ENCODE data around the gene ATP8A1.
"Not testable (repeated sequence)": the region's sequence is repeated elsewhere in the genome, so short reads cannot be mapped to it uniquely, and the experiment has no call there.

The ATP8A1 gene

DNA sequence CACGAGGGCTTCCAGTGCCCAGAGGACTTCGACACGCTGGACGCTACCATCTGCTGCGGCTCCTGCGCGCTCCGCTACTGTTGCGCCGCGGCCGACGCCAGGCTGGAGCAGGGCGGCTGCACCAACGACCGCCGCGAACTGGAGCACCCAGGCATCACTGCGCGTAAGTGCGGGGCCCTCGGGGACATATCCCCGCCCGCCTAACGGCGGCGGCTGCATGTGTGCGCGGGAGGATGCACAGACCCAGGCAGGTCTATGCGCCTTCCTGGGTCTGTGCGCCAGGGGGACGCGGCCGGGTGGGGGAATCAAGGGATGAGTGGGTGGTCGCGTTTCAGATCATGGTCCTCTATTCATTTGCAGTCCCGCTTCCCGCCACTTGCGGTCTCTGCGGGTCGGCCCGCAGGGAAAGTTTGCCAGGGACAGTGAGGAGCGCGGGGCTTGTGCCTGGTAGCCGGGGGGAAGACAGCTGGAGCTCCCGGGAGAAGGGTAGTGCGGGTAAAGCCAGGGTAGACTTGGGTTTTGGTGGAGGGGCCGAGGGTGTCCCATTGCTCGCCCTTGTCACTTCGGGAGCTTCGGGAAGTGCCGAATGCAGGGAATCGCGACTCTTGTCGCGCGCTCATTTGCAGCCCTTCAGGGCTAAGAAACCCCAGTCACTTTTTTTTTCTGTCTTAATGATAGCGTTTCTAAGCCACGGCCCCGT is 258.6 kb downstream of the ATP8A1 start:
- DNase-seq: no peak

DNA sequence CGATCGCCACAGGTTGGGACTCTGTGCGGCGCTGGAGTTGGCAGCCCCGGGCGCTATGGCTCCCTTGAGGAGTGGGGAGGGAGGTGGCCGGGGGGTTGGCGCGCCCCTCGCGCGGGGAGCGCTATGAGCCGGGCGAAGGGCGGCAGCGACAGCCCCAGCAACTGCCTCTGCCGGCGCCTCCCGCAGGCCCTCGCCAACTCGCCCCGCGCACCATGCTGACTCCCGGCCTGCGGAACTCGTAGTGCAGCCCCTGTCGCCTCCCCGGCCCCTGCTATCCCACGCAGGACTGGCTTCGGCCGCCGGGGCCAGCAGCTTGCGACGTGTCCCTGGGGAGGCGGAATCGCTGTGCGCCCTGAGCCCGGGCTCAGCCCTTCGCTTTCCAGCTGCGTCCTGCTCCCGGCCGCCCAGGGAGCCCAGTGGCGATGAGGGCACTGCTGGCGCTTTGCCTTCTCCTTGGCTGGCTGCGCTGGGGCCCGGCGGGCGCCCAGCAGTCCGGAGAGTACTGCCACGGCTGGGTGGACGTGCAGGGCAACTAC is 259.2 kb downstream of the ATP8A1 start:
- DNase-seq: peak; percentile 37

DNA sequence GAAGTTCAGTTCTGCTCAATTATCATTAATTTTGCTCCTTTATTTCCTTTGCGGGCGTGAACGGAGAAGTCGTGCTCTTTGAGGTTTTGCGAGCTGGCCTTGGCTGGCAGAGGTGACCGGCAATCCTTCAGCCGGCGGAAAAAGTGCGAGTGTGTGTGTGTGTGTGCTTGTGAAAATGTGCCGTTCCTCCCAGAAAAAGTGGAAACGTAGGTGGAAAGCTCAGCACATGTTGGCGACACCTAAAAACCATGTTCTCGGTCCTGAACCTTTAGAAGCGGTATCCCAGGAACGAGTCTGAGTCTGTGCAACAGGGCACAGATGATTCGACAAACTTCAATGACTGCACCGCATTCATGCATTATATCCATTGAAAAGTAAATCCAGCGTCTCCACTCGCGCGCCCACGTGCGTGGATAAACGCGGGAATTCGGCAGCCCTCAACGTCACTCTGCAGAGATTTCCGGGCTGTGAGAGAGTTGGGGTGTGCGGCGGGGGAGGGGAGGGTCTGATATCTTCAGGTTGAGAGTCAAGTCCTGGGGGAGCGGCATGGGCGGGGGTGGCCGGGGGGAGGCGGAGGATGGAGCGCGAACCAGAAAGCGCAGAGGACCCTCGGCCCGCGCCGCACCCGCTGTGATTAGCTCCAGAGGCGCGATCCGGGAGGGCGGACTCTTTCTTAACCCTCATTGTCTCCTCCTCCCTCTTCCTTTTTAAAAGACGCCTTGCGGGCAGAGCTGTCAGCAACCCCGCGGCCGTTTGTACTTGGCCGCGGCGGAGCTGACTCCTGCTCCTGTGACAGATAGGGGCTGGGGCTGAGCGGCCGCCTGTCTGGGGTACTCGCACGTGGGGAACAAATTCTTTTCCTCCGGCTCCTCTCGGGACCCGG is 259.9 kb downstream of the ATP8A1 start, which contains the start of gene SHISA3:
TSS of gene SHISA3 (plus strand) at position 737 of the 883 bp plus-strand sequence. CDS start 569 bp downstream, outside the sequence.
- DNase-seq: peak; percentile 36

DNA sequence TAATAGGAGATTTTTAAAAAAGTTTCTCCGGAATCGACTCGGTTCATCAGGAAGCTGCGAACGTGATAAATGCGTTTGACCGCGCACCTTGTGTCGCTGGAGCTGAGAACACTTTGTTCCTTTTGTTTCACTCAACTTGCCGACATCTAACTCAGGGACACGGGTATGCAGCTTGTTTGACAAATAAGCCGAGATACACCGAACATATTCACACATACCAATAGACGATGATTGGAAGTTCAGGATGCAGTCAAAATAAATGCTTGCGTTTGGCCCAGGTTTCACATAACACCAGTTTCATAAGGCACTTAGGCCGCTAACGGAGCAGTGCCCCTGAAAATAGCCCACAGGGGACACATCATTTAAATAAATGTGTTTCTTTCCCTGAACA is 260.5 kb downstream of the ATP8A1 start:
- DNase-seq: no peak

DNA sequence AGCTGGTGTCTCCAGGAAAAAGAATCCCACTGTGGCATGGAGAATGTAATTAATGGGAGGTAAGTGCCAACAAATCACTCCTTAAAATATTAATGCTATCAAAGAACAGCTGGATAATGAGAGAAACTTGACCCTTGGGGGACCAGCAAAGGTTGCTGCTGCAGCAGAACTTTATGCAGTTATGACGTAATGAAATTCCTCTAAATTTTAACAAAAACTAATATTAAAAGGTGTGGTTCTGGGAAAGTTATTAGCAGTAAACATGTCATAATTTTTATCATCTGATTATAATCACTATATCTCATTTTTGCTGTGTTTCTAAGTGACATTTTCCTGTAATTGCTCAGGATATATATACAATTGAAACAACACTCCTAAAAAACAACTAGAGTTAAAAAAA is 261.3 kb downstream of the ATP8A1 start:
- DNase-seq: no peak

DNA sequence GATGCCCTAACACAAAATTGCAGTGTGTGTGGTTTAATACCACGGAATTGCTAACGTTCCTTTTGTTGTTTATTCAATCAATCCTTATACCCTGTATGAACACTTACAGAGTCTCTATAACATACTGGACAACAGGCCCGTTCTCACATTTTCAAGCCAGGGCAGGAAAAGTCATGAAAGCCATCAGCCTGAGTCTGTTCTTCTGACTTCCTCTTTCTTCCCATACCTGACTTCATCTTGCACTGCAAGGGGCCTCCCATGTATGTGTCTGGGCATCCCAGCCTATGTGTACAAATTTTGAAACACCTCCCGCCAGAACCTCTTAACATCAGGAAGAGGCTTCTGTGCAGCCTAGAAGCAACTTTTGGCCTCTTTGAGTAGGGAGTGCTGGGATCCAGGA is 264.5 kb downstream of the ATP8A1 start:
- DNase-seq: no peak

DNA sequence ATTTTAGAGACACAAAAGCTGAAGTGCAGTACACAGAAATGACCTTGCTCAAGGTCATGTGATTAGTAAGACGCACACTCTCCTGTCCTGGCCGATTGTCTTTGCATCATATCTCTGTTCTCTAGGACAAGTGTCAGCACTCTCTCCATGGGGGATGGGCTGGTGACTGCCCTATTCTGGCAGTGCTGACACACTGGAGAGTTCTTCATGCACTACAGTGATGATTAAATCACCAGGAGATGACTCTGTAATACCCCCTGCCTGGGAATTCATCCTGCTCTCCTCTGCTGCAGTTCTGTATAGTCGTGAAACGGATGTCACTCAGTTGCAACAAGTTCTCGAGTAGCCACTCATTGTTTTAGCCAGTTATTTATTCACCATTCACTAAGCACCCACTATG is 264.9 kb downstream of the ATP8A1 start:
- no peak for DNase-seq

DNA sequence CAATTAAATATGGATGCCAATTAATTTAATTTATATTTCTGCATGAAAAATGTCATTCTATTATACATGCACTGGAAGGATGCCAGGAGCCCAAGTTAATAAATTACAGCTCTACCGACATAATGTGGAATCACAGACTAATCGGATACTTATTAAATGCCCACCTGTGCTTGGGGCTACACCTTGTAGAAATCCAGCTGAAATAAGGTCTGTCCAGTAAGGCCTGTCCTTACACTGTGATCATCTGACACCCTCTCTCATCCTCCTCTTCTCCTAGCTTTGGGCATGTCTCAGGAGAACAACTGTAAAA is 265.6 kb downstream of the ATP8A1 start:
- no peak for DNase-seq

DNA sequence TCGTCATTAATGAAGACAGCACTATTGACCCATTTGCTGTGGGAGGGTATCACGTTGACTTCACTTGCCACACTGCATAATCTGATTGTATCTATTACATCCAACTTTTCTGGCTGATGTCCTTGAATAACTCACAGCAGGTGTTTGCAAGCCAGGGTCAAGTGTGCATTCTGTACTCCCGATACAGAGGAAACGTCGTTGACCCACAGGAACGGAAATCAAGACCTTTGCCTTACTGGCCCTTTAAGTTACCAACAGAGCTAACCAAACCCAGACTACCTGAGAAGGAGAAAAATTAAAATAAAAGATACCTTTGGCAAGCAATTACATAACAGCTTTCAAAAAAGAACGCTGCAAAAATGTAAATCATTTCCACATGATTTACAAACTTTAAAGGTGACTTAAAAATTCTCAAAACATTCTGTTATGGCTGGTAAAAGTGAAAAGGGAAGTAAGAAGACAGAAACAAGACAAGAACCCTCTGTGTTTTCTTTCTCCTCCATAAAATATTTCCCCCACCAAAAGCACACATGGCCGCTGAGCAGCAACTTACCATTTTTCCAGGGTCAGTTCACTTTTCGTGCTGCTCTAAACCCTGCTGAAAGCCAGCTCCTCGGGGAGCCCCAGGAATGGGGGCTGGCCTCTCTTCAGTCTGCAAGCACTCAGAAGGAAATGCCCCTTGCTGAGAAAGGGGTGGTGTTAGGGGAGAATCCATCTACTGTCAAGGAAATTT is 266.1 kb downstream of the ATP8A1 start:
- no peak for DNase-seq

DNA sequence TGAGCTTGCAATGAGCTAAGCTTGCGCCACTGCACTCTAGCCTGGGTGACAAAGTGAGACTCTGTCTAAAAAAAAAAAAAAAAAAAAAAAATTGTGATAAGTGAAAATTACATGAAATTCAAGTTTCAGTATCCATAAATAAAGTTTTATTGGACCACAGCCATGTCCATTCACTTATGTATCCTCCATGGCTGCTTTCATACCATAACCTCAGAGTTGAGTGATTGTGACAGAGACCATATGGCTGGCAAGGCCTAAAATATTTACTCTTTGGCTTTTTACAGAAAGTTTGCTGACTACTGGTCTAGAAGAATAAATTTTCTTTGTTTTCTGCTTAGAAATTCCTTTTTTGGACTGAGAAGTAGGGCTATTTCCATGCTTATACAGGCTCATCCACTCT is 271.4 kb downstream of the ATP8A1 start:
- no peak for DNase-seq

DNA sequence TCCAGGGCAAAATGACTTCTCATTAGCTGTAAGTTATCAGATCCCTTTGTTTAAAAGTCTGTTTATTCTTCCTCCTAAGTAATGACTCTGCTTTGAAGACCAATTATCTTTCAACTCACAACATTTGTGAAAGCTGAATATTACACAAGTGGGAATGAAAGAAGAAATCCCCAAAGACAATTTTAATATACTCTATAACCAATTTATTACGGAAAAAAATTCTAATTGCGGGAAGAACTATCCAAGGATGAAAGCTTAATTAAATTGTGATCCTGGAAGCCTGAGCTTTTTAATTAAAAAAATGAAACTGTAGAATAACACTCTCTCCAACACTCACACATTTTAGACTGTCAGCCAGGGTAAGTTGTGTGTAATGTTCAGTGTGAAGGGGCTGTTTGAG is 275.2 kb downstream of the ATP8A1 start:
- DNase-seq: no peak

DNA sequence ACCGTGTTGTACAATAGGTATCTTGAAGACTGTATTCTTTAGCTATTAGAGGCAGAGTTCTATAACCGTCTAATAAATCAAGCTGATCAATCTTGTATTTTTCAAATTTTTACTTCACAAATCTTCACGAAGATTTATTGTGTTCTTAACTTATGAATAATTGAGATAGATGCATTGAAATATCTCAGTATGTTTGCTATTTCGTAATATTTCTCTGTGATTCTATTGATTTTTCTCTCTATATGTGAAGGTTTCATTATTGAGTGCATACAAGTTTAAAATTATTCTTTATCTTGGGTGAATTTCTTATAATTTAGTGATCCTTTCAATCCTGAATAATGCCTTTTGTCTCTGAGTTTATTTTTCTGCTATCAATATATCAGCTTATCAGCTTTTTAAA is 279.4 kb downstream of the ATP8A1 start:
- no peak for DNase-seq

DNA sequence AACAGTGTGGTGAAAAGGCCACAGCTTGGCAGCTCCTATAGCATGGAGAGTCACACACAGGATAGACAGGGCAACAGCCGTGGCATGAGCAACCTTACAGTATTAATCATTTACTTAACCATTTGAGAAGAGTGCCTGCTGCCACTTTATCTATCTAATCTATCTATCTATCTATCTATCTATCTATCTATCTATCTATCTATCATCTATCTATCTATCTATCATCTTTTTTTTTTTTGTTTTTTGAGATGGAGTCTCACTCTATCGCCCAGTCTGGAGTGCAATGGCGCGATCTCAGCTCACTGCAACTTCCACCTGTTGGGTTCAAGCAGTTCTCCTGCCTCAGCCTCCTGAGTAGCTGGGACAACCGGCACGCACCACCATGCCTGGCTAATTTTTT is 284.6 kb downstream of the ATP8A1 start:
- DNase-seq: not testable (repeated sequence)

DNA sequence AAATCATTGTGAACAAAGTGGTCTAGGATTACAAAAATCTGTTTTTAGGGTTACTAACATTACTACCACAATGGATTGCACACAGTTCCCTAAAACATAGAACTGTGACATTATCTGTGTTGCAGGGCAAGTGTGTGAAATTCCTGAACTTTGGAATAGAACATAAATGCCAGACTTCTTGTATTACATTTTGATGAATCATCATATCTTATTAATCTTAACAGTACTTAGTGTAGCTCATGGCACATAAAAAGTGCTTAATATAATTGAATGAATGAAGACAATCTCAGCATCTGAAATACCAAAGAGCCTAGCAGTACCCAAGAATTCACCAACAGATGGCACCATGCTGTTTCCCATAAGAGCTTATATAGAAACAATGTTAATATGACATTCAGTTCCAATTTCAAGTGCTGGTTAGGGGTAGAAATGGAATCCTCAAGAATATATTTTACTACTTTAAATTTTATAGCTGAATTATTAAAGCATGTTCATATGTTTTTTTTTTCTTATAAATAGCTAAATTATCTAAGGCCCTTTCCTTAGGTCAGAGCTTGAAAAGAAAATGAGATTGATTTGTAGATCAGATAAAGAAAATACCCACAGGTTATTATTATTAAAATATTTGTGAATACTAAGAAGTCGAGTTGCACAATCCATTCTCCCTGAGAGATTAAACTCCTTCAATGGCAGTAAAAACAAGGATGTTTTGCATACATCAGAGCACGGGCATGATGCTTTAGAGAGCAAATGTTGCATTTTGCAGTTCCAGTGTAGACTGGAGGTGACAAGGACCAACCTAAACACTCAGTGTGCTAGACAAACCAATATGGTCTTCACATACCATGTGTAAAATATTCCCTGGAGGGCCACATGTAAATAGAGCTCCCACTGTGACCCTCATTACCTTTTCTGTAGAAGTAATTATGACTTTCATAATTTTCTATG is 285.3 kb downstream of the ATP8A1 start:
- DNase-seq: peak; percentile 68

DNA sequence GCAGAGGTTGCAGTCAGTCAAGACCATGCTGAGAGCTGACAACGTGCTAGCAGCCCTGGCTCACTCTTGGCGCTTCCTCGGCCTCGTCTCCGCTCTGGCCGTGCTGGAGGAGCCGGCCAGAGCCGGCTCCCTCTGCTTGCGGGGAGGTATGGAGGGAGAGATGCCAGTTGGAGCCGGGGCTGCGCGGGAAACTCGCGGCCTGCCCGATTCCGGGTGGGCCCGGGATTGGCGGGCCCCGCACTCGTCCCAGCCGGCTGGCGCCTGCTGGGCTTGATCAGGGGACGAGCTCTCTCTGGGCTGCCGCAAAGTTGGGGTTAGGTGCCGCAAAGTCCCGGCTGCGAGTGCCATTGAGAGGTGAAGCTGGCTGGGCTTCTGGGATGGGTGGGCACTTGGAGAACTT is 287.4 kb downstream of the ATP8A1 start:
- no peak for DNase-seq

DNA sequence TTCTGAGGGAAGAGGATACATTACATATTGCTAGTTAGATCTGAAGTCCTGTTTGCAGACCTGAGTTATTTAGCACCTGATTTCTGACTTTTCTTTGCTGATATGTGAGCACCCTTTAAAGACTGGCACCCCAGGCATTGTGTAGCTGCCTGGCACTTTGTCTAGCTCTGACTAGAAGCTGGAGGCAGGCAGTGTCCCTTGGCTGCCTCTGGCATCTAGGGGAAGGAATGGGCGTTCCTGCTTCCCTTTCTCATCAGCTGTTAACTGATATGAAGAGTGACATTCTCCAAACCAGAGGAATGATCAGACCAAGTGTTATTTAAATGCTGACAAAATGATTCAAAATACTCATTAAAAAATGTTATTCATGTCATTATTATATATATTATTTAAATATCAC is 289.9 kb downstream of the ATP8A1 start:
- DNase-seq: no peak

DNA sequence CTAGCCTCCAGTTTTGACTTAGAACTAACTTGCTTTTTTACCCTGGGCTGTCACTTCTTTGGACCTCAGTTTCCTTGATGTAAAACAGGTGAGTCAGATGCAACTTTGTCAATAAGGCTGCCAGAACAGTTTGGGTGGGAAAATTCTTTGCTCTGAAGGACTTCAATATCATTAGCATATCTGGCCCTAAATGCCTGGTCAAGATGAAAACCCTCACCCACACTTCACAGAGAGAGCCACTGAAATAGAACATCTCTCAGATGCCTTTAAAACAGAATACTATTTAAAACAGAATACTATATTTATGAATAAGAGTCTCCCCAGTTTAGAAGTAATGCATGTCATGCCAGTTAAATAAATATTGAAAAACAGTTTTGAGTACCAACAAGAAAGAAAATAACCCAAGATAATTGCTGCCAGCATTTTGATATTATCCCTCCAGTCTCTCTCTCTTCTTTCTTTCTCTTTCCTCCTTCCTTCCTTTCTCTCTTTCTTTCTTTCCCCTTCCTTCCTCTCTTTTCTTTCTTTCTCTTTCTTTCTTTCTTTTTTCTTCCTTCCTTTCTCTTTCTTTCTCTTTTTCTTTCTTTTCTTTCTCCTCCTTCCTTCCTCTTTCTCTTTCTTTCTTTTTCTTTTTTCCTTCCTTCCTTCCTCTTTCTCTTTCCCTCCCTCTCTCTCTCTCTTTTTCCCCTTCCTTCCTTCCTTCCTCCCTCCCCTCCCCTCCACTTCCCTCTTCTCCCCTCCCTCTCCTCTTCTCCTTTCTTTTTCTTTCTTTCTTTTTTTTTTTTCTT is 292.4 kb downstream of the ATP8A1 start:
- no peak for DNase-seq

DNA sequence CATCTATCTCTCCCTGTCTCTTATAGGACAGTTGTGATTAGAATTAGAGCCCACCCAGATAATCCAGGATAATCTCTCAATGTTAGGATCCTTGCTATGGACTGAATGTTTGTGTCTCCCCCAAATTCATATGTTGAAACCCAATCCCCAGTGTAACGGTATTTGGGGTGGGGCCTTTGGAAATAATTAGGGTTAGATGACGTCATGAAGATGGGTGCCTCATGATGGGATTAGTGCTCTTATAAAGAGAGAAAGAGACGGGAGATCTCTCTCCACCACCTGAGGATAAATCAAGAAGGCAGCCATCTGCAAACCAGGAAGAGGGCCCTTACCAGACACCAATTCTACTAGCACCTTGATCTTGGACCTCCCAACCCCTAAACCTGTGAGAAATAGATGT is 293.3 kb downstream of the ATP8A1 start:
- no peak for DNase-seq

DNA sequence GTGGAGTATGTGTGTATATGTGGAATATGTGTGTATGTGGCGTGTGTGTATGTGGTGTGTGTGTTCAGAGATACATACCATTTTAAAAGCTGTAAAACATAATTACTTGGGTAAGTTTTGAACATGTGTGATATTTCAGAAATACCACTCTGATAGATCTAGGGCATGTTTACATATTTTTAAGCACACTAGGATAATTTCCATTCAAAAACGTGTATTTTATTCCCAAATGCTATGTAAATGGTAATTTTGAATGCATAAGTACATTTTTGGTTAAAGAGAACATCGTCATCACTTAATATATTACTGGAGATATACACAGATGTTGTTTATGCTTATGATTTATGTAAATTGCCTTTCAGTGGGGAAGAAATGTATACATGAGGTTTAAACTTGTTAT is 294.3 kb downstream of the ATP8A1 start:
- no peak for DNase-seq

DNA sequence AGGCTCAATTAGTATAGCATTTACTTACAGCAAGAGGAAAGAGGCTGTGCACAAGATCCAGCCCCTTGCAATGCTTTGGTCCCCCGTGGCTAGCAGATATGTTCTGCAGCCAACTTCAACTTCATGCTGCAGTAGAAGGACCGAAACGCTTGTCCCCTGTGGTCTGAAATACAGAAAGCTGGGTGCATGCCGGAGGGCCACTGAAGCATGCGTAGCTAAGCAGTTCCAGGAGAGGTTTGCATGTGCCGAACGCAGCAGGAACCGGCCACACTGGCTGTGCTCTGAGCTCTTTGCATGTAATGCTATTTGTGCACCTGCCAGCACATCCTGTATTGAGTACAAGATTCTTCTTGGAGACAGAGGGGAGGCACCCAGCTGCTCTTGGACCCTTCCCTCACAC is 295.4 kb downstream of the ATP8A1 start:
- DNase-seq: no peak

DNA sequence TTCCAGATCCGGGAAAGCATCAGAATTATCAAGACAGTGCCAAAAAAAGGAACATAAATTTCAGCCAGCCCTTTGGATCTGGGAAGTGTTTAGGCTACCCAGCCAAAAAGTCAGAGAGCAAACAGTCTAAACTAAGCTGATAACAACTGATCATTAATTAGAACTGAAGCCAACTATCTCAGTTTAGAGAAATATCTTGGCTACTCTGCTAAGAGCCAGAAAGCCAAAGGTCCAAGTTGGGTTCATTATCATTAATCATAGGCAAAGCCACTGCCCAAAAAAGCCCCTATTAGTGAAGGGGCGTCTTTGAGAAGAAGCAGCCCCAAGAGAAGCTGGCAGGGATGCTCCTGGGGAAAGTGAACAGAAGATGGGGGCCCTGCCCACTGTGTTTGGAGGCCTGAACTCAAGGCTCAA is 296.6 kb downstream of the ATP8A1 start:
- no peak for DNase-seq

DNA sequence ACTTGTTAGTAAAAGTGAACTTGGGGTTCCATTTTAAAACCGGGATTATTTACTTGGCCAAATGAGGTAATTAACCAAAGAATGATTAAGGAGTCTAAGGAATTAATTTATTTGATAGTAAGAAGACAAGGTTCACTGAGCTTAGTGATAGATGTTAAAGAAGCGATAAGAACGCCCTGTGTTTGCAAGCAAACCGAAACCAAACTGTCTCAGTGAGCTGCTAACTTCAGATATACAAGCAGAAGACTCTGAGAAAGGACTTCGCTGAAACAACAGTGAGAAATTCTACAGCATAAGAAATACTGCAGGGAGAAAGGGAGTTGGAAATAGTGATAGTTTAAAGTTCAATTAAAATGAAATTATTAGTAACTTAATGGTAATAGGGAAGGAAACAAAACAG is 297.2 kb downstream of the ATP8A1 start:
- no peak for DNase-seq

All from NCI-H1092 treated with DMSO at 0.1 percent for 48 hours (cell line).